HG03521 (cell line): ENCODE results near the gene GALNT10.
A peak's percentile ranks its signal among the peaks of the same experiment; 100 is the strongest.

Experiments
- ATAC-seq: cut with Tn5 transposase; IDR thresholded peaks from one replicate; pipeline ENCODE4 v1.9.1; 2021; ENCODE audit warnings: mild to moderate bottlenecking, moderate library complexity; ENCODE audit not compliant: unreplicated experiment

The GALNT10 gene

GRCh38 chr5:154397652-154398406 lies 207.3 kb downstream of the GALNT10 start:
- no peak for ATAC-seq

GRCh38 chr5:154400678-154401077 lies 210.1 kb downstream of the GALNT10 start:
- ATAC-seq: no peak

- no peak for ATAC-seq
These were observed 210.8 kb downstream of the GALNT10 start for GRCh38 chr5:154401355-154401754.

GRCh38 chr5:154401931-154402330 lies 211.4 kb downstream of the GALNT10 start:
- ATAC-seq: no peak

GRCh38 chr5:154402611-154403010 lies 212.1 kb downstream of the GALNT10 start:
- ATAC-seq: no peak

GRCh38 chr5:154403234-154403633 lies 212.7 kb downstream of the GALNT10 start:
- ATAC-seq: no peak

- ATAC-seq: no peak
These were observed 213.3 kb downstream of the GALNT10 start for GRCh38 chr5:154403776-154404387.

GRCh38 chr5:154405078-154405792 lies 214.7 kb downstream of the GALNT10 start:
- peak; percentile 96 for ATAC-seq

- no peak for ATAC-seq
These were observed 215.7 kb downstream of the GALNT10 start for GRCh38 chr5:154406231-154406630.

- ATAC-seq: no peak
These were observed 216.3 kb downstream of the GALNT10 start for GRCh38 chr5:154406826-154407225.

GRCh38 chr5:154408811-154409210 lies 218.3 kb downstream of the GALNT10 start:
- ATAC-seq: no peak

GRCh38 chr5:154409230-154409840 lies 218.8 kb downstream of the GALNT10 start:
- ATAC-seq: no peak

GRCh38 chr5:154410008-154410407 lies 219.5 kb downstream of the GALNT10 start:
- no peak for ATAC-seq

- ATAC-seq: no peak
These were observed 220.3 kb downstream of the GALNT10 start for GRCh38 chr5:154410786-154411185.

GRCh38 chr5:154411338-154411737 lies 220.8 kb downstream of the GALNT10 start:
- no peak for ATAC-seq

GRCh38 chr5:154412316-154412715 lies 221.8 kb downstream of the GALNT10 start:
- ATAC-seq: no peak

- no peak for ATAC-seq
These were observed 222.4 kb downstream of the GALNT10 start for GRCh38 chr5:154412925-154413324.

- ATAC-seq: no peak
These were observed 224.6 kb downstream of the GALNT10 start for GRCh38 chr5:154415114-154415513.

- ATAC-seq: no peak
These were observed 227.8 kb downstream of the GALNT10 start for GRCh38 chr5:154418344-154418820.

- ATAC-seq: no peak
These were observed 228.7 kb downstream of the GALNT10 start for GRCh38 chr5:154419236-154419635.

- ATAC-seq: no peak
These were observed 231.3 kb downstream of the GALNT10 start for GRCh38 chr5:154421868-154422267.
